ENCODE measurements around the gene SMIM20.
"Not testable (repeated sequence)": the region's sequence is repeated elsewhere in the genome, so short reads cannot be mapped to it uniquely, and the experiment has no call there.

Gene SMIM20

GRCh38 chr4:25913851-25914669 is at the start of gene SMIM20:
Gene SMIM20 (plus strand): TSS chr4:25914220. CDS start chr4:25914314, 94 bp downstream.
- no peaks in the 10 kb centered on the region for H3K9me3 ChIP-seq (ENCODE audit: control insufficient read depth, insufficient read depth, low read length)
- peak within 1 kb of the TSS; percentile 85 for H3K9ac ChIP-seq (ENCODE audit: low read depth, low read length)
- H3K27ac ChIP-seq (ENCODE audit: low read depth, low read length): peak within 1 kb of the TSS; percentile 93
- peak within 1 kb of the TSS; percentile 74 for H3K4me3 ChIP-seq (ENCODE audit: low read depth, low read length)
- peaks cover 18% of the 10 kb centered on the region for H3K4me1 ChIP-seq (ENCODE audit: control insufficient read depth, insufficient read depth, low read length)
- no peaks in the 10 kb centered on the region for H3K36me3 ChIP-seq (ENCODE audit: control insufficient read depth, insufficient read depth, low read length)
- peaks cover 16% of the 10 kb centered on the region for H3K27me3 ChIP-seq (ENCODE audit: control insufficient read depth, insufficient read depth, low read length)

DNA sequence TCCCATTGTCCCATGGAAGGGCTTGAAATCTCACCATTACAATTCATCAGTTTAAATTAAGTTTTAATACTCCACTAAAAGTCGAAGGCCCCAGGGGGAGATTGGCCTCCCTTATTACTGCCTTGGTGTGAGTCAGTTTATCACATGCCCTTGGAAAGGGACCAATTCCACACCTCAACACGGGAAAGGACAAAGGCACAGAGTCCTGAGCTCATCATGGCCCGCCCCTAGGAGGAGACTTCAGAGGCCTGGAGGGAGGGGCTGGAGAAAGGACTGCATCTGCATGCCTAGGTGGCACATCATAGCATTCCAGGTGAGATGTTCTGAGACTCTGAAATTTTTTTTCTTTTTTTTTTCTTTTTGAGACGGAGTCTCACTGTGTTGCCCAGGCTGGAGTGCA is 48.4 kb upstream of the SMIM20 start:
- Histone ChIP-seq H3K27ac (ENCODE audit: low read depth, low read length) (no peak overlapping the region), H3K27me3 (ENCODE audit: control insufficient read depth, insufficient read depth, low read length) (peaks cover 16% of the 10 kb centered on the region), H3K4me3 (ENCODE audit: low read depth, low read length) (no peak overlapping the region), H3K9me3 (ENCODE audit: control insufficient read depth, insufficient read depth, low read length) (no peaks in the 10 kb centered on the region), H3K36me3 (ENCODE audit: control insufficient read depth, insufficient read depth, low read length) (no peaks in the 10 kb centered on the region), H3K4me1 (ENCODE audit: control insufficient read depth, insufficient read depth, low read length) (peaks cover 17% of the 10 kb centered on the region), H3K9ac (ENCODE audit: low read depth, low read length) (no peak overlapping the region)

GRCh38 chr4:25866401-25866800 is 47.6 kb upstream of the SMIM20 start:
- not testable (repeated sequence) for H3K9ac ChIP-seq (ENCODE audit: low read depth, low read length); H3K9me3 ChIP-seq (ENCODE audit: control insufficient read depth, insufficient read depth, low read length); H3K27ac ChIP-seq (ENCODE audit: low read depth, low read length); H3K36me3 ChIP-seq (ENCODE audit: control insufficient read depth, insufficient read depth, low read length); H3K4me1 ChIP-seq (ENCODE audit: control insufficient read depth, insufficient read depth, low read length); H3K4me3 ChIP-seq (ENCODE audit: low read depth, low read length)
- peaks cover 14% of the 10 kb centered on the region for H3K27me3 ChIP-seq (ENCODE audit: control insufficient read depth, insufficient read depth, low read length)

DNA sequence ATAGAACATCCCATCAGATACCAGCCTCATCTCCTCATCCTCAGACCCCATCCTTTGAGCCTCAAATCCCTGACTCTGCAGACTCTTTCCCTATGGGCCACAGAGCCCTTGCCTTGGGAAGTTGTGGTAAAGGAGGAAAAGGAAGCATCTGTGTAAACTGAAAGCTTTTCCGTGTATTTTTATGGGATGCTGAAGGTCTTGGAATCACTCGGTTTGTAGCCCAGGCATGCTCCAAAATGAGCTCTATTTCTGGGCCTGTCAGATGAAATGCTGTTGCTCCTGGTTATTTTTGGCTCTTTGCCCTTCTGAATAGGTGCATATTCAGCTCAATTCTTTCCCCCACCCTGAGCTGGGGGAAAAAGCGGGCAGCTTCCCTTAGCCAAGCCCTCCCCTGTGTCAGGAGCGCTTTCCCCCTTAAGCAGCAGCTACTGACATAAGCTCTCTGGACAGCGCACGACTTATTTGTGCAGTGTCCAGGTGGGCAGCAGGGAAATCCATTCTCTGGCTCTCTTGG is 46.2 kb upstream of the SMIM20 start:
- H3K4me3 ChIP-seq (ENCODE audit: low read depth, low read length): no peak overlapping the region
- H3K4me1 ChIP-seq (ENCODE audit: control insufficient read depth, insufficient read depth, low read length): peaks cover 4% of the 10 kb centered on the region
- H3K9ac ChIP-seq (ENCODE audit: low read depth, low read length): no peak overlapping the region
- no peaks in the 10 kb centered on the region for H3K9me3 ChIP-seq (ENCODE audit: control insufficient read depth, insufficient read depth, low read length)
- no peaks in the 10 kb centered on the region for H3K36me3 ChIP-seq (ENCODE audit: control insufficient read depth, insufficient read depth, low read length)
- no peak overlapping the region for H3K27ac ChIP-seq (ENCODE audit: low read depth, low read length)
- peaks cover 13% of the 10 kb centered on the region; the same call in 1 of the 2 replicates for H3K27me3 ChIP-seq (ENCODE audit: control insufficient read depth, insufficient read depth, low read length)

- H3K4me3 ChIP-seq (ENCODE audit: low read depth, low read length): no peak overlapping the region
- no peaks in the 10 kb centered on the region for H3K9me3 ChIP-seq (ENCODE audit: control insufficient read depth, insufficient read depth, low read length)
- no peak overlapping the region for H3K27ac ChIP-seq (ENCODE audit: low read depth, low read length)
- H3K36me3 ChIP-seq (ENCODE audit: control insufficient read depth, insufficient read depth, low read length): no peaks in the 10 kb centered on the region
- H3K9ac ChIP-seq (ENCODE audit: low read depth, low read length): no peak overlapping the region
- H3K4me1 ChIP-seq (ENCODE audit: control insufficient read depth, insufficient read depth, low read length): no peaks in the 10 kb centered on the region; the same call in 1 of the 2 replicates
- H3K27me3 ChIP-seq (ENCODE audit: control insufficient read depth, insufficient read depth, low read length): 0 out of 2 replicates have a peak, but pooled peaks cover 2% of the 10 kb centered on the region
These were observed 43.9 kb upstream of the SMIM20 start for GRCh38 chr4:25870081-25870480.

DNA sequence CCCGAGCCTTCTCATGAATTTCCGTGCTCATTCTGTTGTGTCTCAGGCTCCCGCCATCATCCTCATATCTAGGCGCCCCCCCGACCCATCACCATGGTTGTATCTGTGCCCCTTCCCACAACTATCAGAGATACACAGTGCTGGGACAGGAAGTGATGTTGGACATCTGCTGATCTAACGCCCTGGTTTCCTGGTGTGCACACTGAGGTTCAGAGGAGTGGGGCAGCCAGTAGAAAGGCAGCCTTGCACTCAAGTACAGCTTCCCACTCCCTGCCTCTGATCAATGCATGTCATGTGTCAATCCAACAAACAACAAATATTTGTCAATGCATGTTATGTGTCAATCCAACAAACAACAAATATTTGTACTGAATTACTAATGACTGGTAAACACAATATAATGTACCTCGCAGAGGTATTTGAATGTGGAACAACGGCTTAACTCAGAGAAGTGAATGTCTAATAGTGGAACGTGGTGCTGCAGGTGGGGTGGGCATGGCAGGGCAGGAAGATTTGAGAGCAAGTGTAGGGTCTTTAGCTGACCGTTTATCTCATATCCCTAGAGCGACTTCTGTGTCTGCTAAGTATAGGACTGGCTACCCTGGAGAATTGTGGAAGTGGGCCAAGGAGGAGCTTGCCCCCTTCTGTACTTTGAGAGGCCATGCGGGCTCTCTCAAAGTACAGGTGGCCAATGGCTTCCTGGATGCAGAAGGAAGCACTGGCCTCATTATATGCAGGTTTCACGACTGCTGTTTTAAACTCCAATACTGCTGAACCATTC is 41.0 kb upstream of the SMIM20 start:
- no peaks in the 10 kb centered on the region for H3K27me3 ChIP-seq (ENCODE audit: control insufficient read depth, insufficient read depth, low read length)
- no peaks in the 10 kb centered on the region for H3K9me3 ChIP-seq (ENCODE audit: control insufficient read depth, insufficient read depth, low read length)
- no peaks in the 10 kb centered on the region for H3K36me3 ChIP-seq (ENCODE audit: control insufficient read depth, insufficient read depth, low read length)
- H3K9ac ChIP-seq (ENCODE audit: low read depth, low read length): no peak overlapping the region
- H3K27ac ChIP-seq (ENCODE audit: low read depth, low read length): no peak overlapping the region
- H3K4me3 ChIP-seq (ENCODE audit: low read depth, low read length): no peak overlapping the region
- no peaks in the 10 kb centered on the region for H3K4me1 ChIP-seq (ENCODE audit: control insufficient read depth, insufficient read depth, low read length)

GRCh38 chr4:25873632-25874129 is 40.3 kb upstream of the SMIM20 start:
- H3K36me3 ChIP-seq (ENCODE audit: control insufficient read depth, insufficient read depth, low read length): no peaks in the 10 kb centered on the region
- H3K27me3 ChIP-seq (ENCODE audit: control insufficient read depth, insufficient read depth, low read length): no peaks in the 10 kb centered on the region
- H3K9ac ChIP-seq (ENCODE audit: low read depth, low read length): no peak overlapping the region
- H3K4me3 ChIP-seq (ENCODE audit: low read depth, low read length): no peak overlapping the region
- no peak overlapping the region for H3K27ac ChIP-seq (ENCODE audit: low read depth, low read length)
- H3K4me1 ChIP-seq (ENCODE audit: control insufficient read depth, insufficient read depth, low read length): no peaks in the 10 kb centered on the region
- H3K9me3 ChIP-seq (ENCODE audit: control insufficient read depth, insufficient read depth, low read length): no peaks in the 10 kb centered on the region

DNA sequence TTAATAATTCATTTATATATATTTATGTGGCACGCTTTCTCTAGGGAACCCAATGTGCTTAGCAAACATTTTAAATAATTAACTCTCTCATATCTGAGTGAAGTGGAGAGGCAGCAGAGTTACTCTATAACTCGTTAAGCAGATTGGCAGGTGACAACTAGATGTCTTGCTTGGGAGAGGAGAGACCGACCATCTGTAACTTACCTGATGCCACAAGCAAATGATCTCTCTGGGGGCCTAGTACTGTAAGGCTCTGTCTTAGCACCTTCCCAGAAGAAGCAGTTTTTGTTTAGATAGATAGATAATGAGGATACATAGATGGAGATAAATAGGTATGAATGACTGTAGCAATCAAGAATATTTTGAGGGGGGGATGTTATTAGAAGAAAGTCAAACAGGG is 39.4 kb upstream of the SMIM20 start:
- Histone ChIP-seq H3K4me1 (ENCODE audit: control insufficient read depth, insufficient read depth, low read length) (no peaks in the 10 kb centered on the region), H3K9me3 (ENCODE audit: control insufficient read depth, insufficient read depth, low read length) (no peaks in the 10 kb centered on the region), H3K27me3 (ENCODE audit: control insufficient read depth, insufficient read depth, low read length) (no peaks in the 10 kb centered on the region), H3K36me3 (ENCODE audit: control insufficient read depth, insufficient read depth, low read length) (no peaks in the 10 kb centered on the region), H3K4me3 (ENCODE audit: low read depth, low read length) (no peak overlapping the region), H3K9ac (ENCODE audit: low read depth, low read length) (no peak overlapping the region), H3K27ac (ENCODE audit: low read depth, low read length) (no peak overlapping the region)

DNA sequence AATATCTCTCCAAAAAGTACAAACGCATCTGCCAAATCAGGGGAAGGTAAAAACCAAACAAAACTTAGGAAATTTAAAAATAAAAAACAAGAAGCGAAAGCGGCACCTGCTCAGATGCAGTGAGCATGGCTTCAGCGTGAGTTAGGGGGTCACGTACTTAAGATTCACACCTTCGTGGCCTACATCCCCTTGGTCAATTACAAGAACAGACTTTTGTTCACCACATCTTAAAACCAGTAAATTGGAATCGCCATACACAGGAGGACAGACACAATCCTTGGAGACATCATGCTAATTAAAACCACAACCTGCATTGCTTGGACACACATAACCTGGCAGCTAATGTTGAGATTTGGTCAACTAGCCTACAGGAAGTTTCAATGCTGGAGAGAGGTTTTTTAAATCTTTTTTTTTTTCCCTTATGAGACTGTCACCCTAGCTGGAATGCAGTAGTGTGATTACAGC is 38.7 kb upstream of the SMIM20 start:
- Histone ChIP-seq H3K9ac (ENCODE audit: low read depth, low read length) (no peak overlapping the region), H3K4me3 (ENCODE audit: low read depth, low read length) (no peak overlapping the region), H3K9me3 (ENCODE audit: control insufficient read depth, insufficient read depth, low read length) (no peaks in the 10 kb centered on the region), H3K4me1 (ENCODE audit: control insufficient read depth, insufficient read depth, low read length) (no peaks in the 10 kb centered on the region), H3K36me3 (ENCODE audit: control insufficient read depth, insufficient read depth, low read length) (no peaks in the 10 kb centered on the region), H3K27me3 (ENCODE audit: control insufficient read depth, insufficient read depth, low read length) (no peaks in the 10 kb centered on the region), H3K27ac (ENCODE audit: low read depth, low read length) (no peak overlapping the region)

- Histone ChIP-seq H3K9me3 (ENCODE audit: control insufficient read depth, insufficient read depth, low read length) (no peaks in the 10 kb centered on the region), H3K27me3 (ENCODE audit: control insufficient read depth, insufficient read depth, low read length) (no peaks in the 10 kb centered on the region), H3K4me1 (ENCODE audit: control insufficient read depth, insufficient read depth, low read length) (no peaks in the 10 kb centered on the region), H3K36me3 (ENCODE audit: control insufficient read depth, insufficient read depth, low read length) (no peaks in the 10 kb centered on the region), H3K4me3 (ENCODE audit: low read depth, low read length) (no peak overlapping the region), H3K27ac (ENCODE audit: low read depth, low read length) (no peak overlapping the region), H3K9ac (ENCODE audit: low read depth, low read length) (no peak overlapping the region)
These were observed 35.3 kb upstream of the SMIM20 start for GRCh38 chr4:25878676-25879075.
